SU-DHL-6 (cell line): Measurements from ENCODE around the gene ZNF774.

ENCODE experiments used
- H2AFZ ChIP-seq: fragments of 200-600 bp; sonication (generic); 2 replicates; pipeline ENCODE4 v1.6.1; 2014; ENCODE audit warnings: low read depth, mild to moderate bottlenecking, moderate library complexity, mixed read lengths, antibody characterized with exemption, low read length; ENCODE audit not compliant: severe bottlenecking
- H3F3A ChIP-seq: fragments of 200-600 bp; shearing (Covaris generic); 2 replicates; pipeline ENCODE4 v1.6.0; 2016; ENCODE audit warnings: antibody characterized with exemption, mild to moderate bottlenecking; ENCODE audit not compliant: insufficient read depth
- H3K27ac ChIP-seq: fragments of 200-600 bp; sonication (generic); 2 replicates; pipeline ENCODE4 v1.5.1; 2016; ENCODE audit warnings: low read depth, mild to moderate bottlenecking, low read length, moderate library complexity, mixed read lengths
- H3K27me3 ChIP-seq: fragments of 200-600 bp; sonication (generic), shearing (Covaris generic); 2 replicates; pipeline ENCODE4 v1.6.0; 2014; ENCODE audit warnings: mild to moderate bottlenecking, low read length
- H3K36me3 ChIP-seq: fragments of 200-600 bp; sonication (generic); 2 replicates; pipeline ENCODE4 v1.6.1; 2014; ENCODE audit warnings: mild to moderate bottlenecking, low read length, mixed read lengths
- H3K4me2 ChIP-seq: fragments of 300-600, 200-600 bp; shearing (Covaris generic), sonication (generic); 2 replicates; pipeline ENCODE4 v1.6.0; 2014; ENCODE audit warnings: low read length, low read depth, mild to moderate bottlenecking; ENCODE audit not compliant: poor library complexity, severe bottlenecking
- H3K4me3 ChIP-seq: fragments of 200-600 bp; sonication (generic); 2 replicates; pipeline ENCODE4 v1.5.1; 2014; ENCODE audit warnings: antibody characterized with exemption, low read length, mild to moderate bottlenecking, mixed read lengths; ENCODE audit not compliant: insufficient read depth, poor library complexity, severe bottlenecking
- H3K79me2 ChIP-seq: fragments of 200-600 bp; sonication (generic); 2 replicates; pipeline ENCODE4 v1.6.1; 2014; ENCODE audit warnings: mild to moderate bottlenecking, low read length, moderate library complexity; ENCODE audit not compliant: insufficient read depth
- H3K9ac ChIP-seq: fragments of 200-600 bp; sonication (generic); 2 replicates; pipeline ENCODE4 v1.7.0; 2014; ENCODE audit warnings: mild to moderate bottlenecking, low read length
- H3K9me2 ChIP-seq: fragments of 200-600 bp; sonication (generic); replicated peaks from 2 replicates; pipeline ENCODE4 v1.6.1; 2014; ENCODE audit warnings: low read length; ENCODE audit not compliant: insufficient read depth
- H3K9me3 ChIP-seq: fragments of 200-600 bp; sonication (generic); 2 replicates; pipeline ENCODE4 v1.6.1; 2014; ENCODE audit warnings: low read length, mixed read lengths; ENCODE audit not compliant: insufficient read depth
- H4K20me1 ChIP-seq: fragments of 200-600 bp; sonication (generic); 2 replicates; pipeline ENCODE4 v1.6.1; 2014; ENCODE audit warnings: low read depth, mild to moderate bottlenecking, antibody characterized with exemption, low read length, moderate library complexity, mixed read lengths
- CTCF ChIP-seq: fragments of 200-600 bp; sonication (generic); IDR thresholded peaks from one replicate; pipeline ENCODE4 v1.5.1; 2017; ENCODE audit warnings: antibody characterized with exemption, mild to moderate bottlenecking, low read length, moderate library complexity; ENCODE audit not compliant: insufficient read depth, poor library complexity, severe bottlenecking
- EZH2phosphoT487 ChIP-seq: fragments of 200-600 bp; sonication (generic), shearing (Covaris generic); conservative IDR thresholded peaks from 2 replicates; pipeline ENCODE4 v1.6.1; 2018; ENCODE audit warnings: mild to moderate bottlenecking, antibody characterized with exemption, low read length, moderate library complexity, mixed read lengths

Gene ZNF774

GRCh38 chr15:90307661-90308060, 44.4 kb upstream of the ZNF774 start:
- TF ChIP-seq EZH2phosphoT487 (no peak), CTCF (no peak)

GRCh38 chr15:90309020-90309419, 43.1 kb upstream of the ZNF774 start:
- no peak overlapping the region for H2AFZ ChIP-seq
- TF ChIP-seq CTCF (no peak), EZH2phosphoT487 (no peak)
- no peaks in the 10 kb centered on the region for H3K36me3 ChIP-seq
- no peaks in the 10 kb centered on the region for H4K20me1 ChIP-seq
- H3K9me2 ChIP-seq: no peaks in the 10 kb centered on the region
- H3K79me2 ChIP-seq: no peaks in the 10 kb centered on the region
- no peaks in the 10 kb centered on the region for H3K27me3 ChIP-seq
- no peak overlapping the region for H3K9ac ChIP-seq
- H3K4me3 ChIP-seq: no peak overlapping the region
- H3K9me3 ChIP-seq: no peaks in the 10 kb centered on the region
- H3K4me2 ChIP-seq: no peak overlapping the region
- H3F3A ChIP-seq: no peaks in the 10 kb centered on the region
- H3K27ac ChIP-seq: no peak overlapping the region

More at GRCh38 chr15:90307661-90308060, 44.4 kb upstream of the ZNF774 start:
- no peak overlapping the region for H2AFZ ChIP-seq
- no peak overlapping the region for H3K27ac ChIP-seq
- no peaks in the 10 kb centered on the region for H3K36me3 ChIP-seq
- no peaks in the 10 kb centered on the region for H3K27me3 ChIP-seq
- H3F3A ChIP-seq: no peaks in the 10 kb centered on the region
- H4K20me1 ChIP-seq: no peaks in the 10 kb centered on the region
- no peak overlapping the region for H3K9ac ChIP-seq
- no peaks in the 10 kb centered on the region for H3K9me2 ChIP-seq
- no peak overlapping the region for H3K4me3 ChIP-seq
- H3K79me2 ChIP-seq: no peaks in the 10 kb centered on the region
- H3K4me2 ChIP-seq: no peak overlapping the region
- H3K9me3 ChIP-seq: no peaks in the 10 kb centered on the region

- Histone ChIP-seq H3K4me2 (no peak overlapping the region), H3K4me3 (no peak overlapping the region)
Observed at GRCh38 chr15:90315278-90315982, 36.7 kb upstream of the ZNF774 start.

More at GRCh38 chr15:90315278-90315982, 36.7 kb upstream of the ZNF774 start:
- Histone ChIP-seq H3K9me3 (no peaks in the 10 kb centered on the region), H4K20me1 (no peaks in the 10 kb centered on the region), H3K9me2 (no peaks in the 10 kb centered on the region), H3K27me3 (no peaks in the 10 kb centered on the region), H3K36me3 (no peaks in the 10 kb centered on the region), H3K79me2 (no peaks in the 10 kb centered on the region), H3K9ac (no peak overlapping the region), H2AFZ (no peak overlapping the region), H3F3A (no peaks in the 10 kb centered on the region), H3K27ac (no peak overlapping the region)
- TF ChIP-seq EZH2phosphoT487 (no peak), CTCF (no peak)
